HepG2 (cell line): Measurements from ENCODE around the gene KIAA1755. TPM values are rescaled to one million over a fixed set of nuclear protein-coding genes. Genes with fewer than 3 reads are reported as not detected.

Experiments
- CBFB ChIP-seq: sonication (generic); formaldehyde crosslinking; IDR thresholded peaks from 2 replicates; pipeline ENCODE4 v1.4.0; 2020; ENCODE audit warnings: missing genetic modification reagents
- CBX2 ChIP-seq, 2 experiments: fragments of 200-600 bp in 1 of 2; sonication (generic); formaldehyde crosslinking in 1 of 2; IDR thresholded peaks; 2 replicates each; pipeline versions ENCODE4 v1.7.0 to v1.8.1; 2018 to 2022; ENCODE audit warnings: low read depth in 2 of 2, low read length in 1 of 2, mild to moderate bottlenecking in 1 of 2, missing genetic modification reagents in 1 of 2
- FOSL2 ChIP-seq: sonication (generic); formaldehyde crosslinking; IDR thresholded peaks from 2 replicates; pipeline ENCODE4 v1.4.0; 2020; ENCODE audit warnings: missing genetic modification reagents
- FOXA1 ChIP-seq, 2 experiments: fragments of 450-650 bp in 1 of 2; sonication (generic) in 1 of 2; formaldehyde crosslinking in 1 of 2; IDR thresholded peaks; 2 replicates each; pipeline versions ENCODE4 v1.4.0 to v1.6.1; 2016 to 2020; ENCODE audit warnings: missing genetic modification reagents in 1 of 2
- GLI4 ChIP-seq: sonication (generic); formaldehyde crosslinking; IDR thresholded peaks from 2 replicates; pipeline ENCODE4 v1.5.1; 2020; ENCODE audit warnings: missing genetic modification reagents, mild to moderate bottlenecking, moderate library complexity, borderline replicate concordance
- HOXA3 ChIP-seq: sonication (generic); formaldehyde crosslinking; IDR thresholded peaks from 2 replicates; pipeline ENCODE4 v1.5.0; 2020; ENCODE audit warnings: missing genetic modification reagents
- KIAA2018 ChIP-seq: sonication (generic); formaldehyde crosslinking; IDR thresholded peaks from 2 replicates; pipeline ENCODE4 v1.5.0; 2020; ENCODE audit warnings: mild to moderate bottlenecking, missing genetic modification reagents, borderline replicate concordance
- LCORL ChIP-seq, 2 experiments: fragments of 450-650 bp in 1 of 2; sonication (generic) in 1 of 2; formaldehyde crosslinking in 1 of 2; IDR thresholded peaks; 2 replicates each; pipeline versions ENCODE4 v1.5.0 to v1.6.1; 2017 to 2020; ENCODE audit warnings: antibody characterized with exemption in 1 of 2, missing genetic modification reagents in 1 of 2
- MZF1 ChIP-seq: sonication (generic); formaldehyde crosslinking; IDR thresholded peaks from 2 replicates; pipeline ENCODE4 v1.8.1; 2023; ENCODE audit warnings: mild to moderate bottlenecking, missing genetic modification reagents, borderline replicate concordance
- NONO ChIP-seq, 2 experiments: fragments of 450-650 bp in 1 of 2; sonication (generic) in 1 of 2; formaldehyde crosslinking in 1 of 2; IDR thresholded peaks in 1 of 2; conservative IDR thresholded peaks in 1 of 2; 2 replicates each; pipeline versions ENCODE4 v1.6.1 to v1.8.0; 2017 to 2022; ENCODE audit warnings: mild to moderate bottlenecking in 1 of 2, missing genetic modification reagents in 1 of 2, moderate library complexity in 1 of 2
- ONECUT2 ChIP-seq: sonication (generic); formaldehyde crosslinking; IDR thresholded peaks from 2 replicates; pipeline ENCODE4 v1.4.0; 2020; ENCODE audit warnings: missing genetic modification reagents
- RFXAP ChIP-seq: sonication (generic); formaldehyde crosslinking; IDR thresholded peaks from 2 replicates; pipeline ENCODE4 v1.4.0; 2020; ENCODE audit warnings: missing genetic modification reagents, borderline replicate concordance
- SALL1 ChIP-seq: sonication (generic); formaldehyde crosslinking; IDR thresholded peaks from 2 replicates; pipeline ENCODE4 v1.8.0; 2022; ENCODE audit warnings: mild to moderate bottlenecking, missing genetic modification reagents
- TAF15 ChIP-seq: fragments of 200-400 bp; formaldehyde crosslinking; IDR thresholded peaks from one replicate; pipeline ENCODE4 v1.6.1; 2018; ENCODE audit warnings: mild to moderate bottlenecking, low read depth, low read length; ENCODE audit not compliant: poor library complexity, severe bottlenecking
- TRIM24 ChIP-seq: sonication (generic); formaldehyde crosslinking; IDR thresholded peaks from 2 replicates; pipeline ENCODE4 v1.8.0; 2022; ENCODE audit warnings: mild to moderate bottlenecking, missing genetic modification reagents
- ZNF614 ChIP-seq: IDR thresholded peaks from 2 replicates; pipeline ENCODE4 v1.6.1; 2018; ENCODE audit warnings: missing biosample characterization, missing genetic modification reagents, inconsistent platforms, borderline replicate concordance
- ZNF891 ChIP-seq: sonication (generic); formaldehyde crosslinking; IDR thresholded peaks from 2 replicates; pipeline ENCODE4 v1.5.0; 2020; ENCODE audit warnings: mild to moderate bottlenecking, missing genetic modification reagents
- ZSCAN9 ChIP-seq: IDR thresholded peaks from 2 replicates; pipeline ENCODE4 v1.6.1; 2016; ENCODE audit warnings: borderline replicate concordance
- polyA plus RNA-seq, 8 experiments: library from polyadenylated mRNA; depleted of rRNA in 3 of 8; stranded (reverse) in 7 of 8; unstranded in 1 of 8; fragments of >200 nt; fragmentation: Illumina TruSeq in 4 of 8; extraction: Trizol in 4 of 8; gene quantifications; 2 replicates each; pipeline versions ENCODE4 v1.2.1 to v1.2.3, GENCODE V29; 2011 to 2016; ENCODE audit warnings: low read depth in 4 of 8, missing spikeins in 1 of 8, mixed read lengths in 1 of 8; ENCODE audit not compliant: insufficient read depth in 1 of 8
- total RNA-seq, 5 experiments: library from RNA; depleted of rRNA; stranded (reverse); fragments of >200 nt; fragmentation: Illumina TruSeq; extraction: Trizol; gene quantifications; 2 replicates each; pipeline ENCODE4 v1.2.3, GENCODE V29; 2016; ENCODE audit warnings: low read depth in 1 of 5
- TF ChIP-seq, protein P1 (sequence below): sonication (generic); formaldehyde crosslinking; IDR thresholded peaks from 2 replicates; pipeline ENCODE4 v1.5.0; 2020; ENCODE audit warnings: missing genetic modification reagents, mild to moderate bottlenecking, borderline replicate concordance

Gene KIAA1755
- total and polyA plus RNA-seq, 2 of the 13 experiments (the other 11 are each of a cell fraction or from before 2014, with no cell fraction given) = 0.04 TPM; not detected in 1

GRCh38 chr20:38173237-38174156, 87.0 kb downstream of the KIAA1755 start (continued):
- TF ChIP-seq MZF1 (CRISPR knock-in tag) (no peak), TRIM24 (CRISPR knock-in tag) (no peak), ONECUT2 (CRISPR knock-in tag) (no peak), TAF15 (no peak), CBFB (CRISPR knock-in tag) (0 out of 2 replicates have a peak, but pooled peaks have one; percentile 35), RFXAP (CRISPR knock-in tag) (no peak), CBX2 (IDR thresholded peaks at IDR 0.05; ENCODE audit: low read depth, low read length) (no peak), CBX2 (CRISPR knock-in tag; IDR thresholded peaks at IDR 0.05; ENCODE audit: low read depth) (no peak), LCORL (IDR thresholded peaks at IDR 0.05) (no peak), LCORL (CRISPR knock-in tag; IDR thresholded peaks at IDR 0.05) (0 out of 2 replicates have a peak, but pooled peaks have one; percentile 19), ZNF891 (no peak), FOSL2 (CRISPR knock-in tag) (peak; percentile 92), FOXA1 (IDR thresholded peaks at IDR 0.05) (no peak), FOXA1 (CRISPR knock-in tag; IDR thresholded peaks at IDR 0.05) (peak; percentile 80), KIAA2018 (CRISPR knock-in tag) (no peak), GLI4 (CRISPR knock-in tag) (no peak), ZNF614 (0 out of 2 replicates have a peak, but pooled peaks have one; percentile 38), NONO (IDR thresholded peaks at IDR 0.05) (no peak), NONO (CRISPR knock-in tag; conservative IDR thresholded peaks at IDR 0.05) (no peak), ZSCAN9 (CRISPR knock-in tag) (no peak; the same call in 1 of the 2 replicates), HOXA3 (0 out of 2 replicates have a peak, but pooled peaks have one; percentile 9), SALL1 (CRISPR knock-in tag) (0 out of 2 replicates have a peak, but pooled peaks have one; percentile 42)
- TF ChIP-seq, protein P1, sequence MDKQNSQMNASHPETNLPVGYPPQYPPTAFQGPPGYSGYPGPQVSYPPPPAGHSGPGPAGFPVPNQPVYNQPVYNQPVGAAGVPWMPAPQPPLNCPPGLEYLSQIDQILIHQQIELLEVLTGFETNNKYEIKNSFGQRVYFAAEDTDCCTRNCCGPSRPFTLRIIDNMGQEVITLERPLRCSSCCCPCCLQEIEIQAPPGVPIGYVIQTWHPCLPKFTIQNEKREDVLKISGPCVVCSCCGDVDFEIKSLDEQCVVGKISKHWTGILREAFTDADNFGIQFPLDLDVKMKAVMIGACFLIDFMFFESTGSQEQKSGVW = no peak
